H9 (cell line): ENCODE results near the gene GRB2. TPM values are rescaled to one million over a fixed set of nuclear protein-coding genes. Genes with fewer than 3 reads are reported as not detected.

Experiments
- DNase-seq: peaks from one replicate; pipeline ENCODE4 v3.0.0-alpha.2; 2017
- H2AFZ ChIP-seq: one replicate; pipeline ENCODE4 v1.6.1; 2013; ENCODE audit warnings: mild to moderate bottlenecking, low read length, control low read depth, moderate library complexity
- H2AK5ac ChIP-seq: 2 replicates; pipeline ENCODE4 v1.6.1; 2013; ENCODE audit warnings: low read length, control low read depth, mixed read lengths; ENCODE audit not compliant: insufficient read length
- H2BK120ac ChIP-seq: one replicate; pipeline ENCODE4 v1.6.1; 2013; ENCODE audit warnings: low read depth, mild to moderate bottlenecking, low read length, control low read depth, inconsistent platforms; ENCODE audit not compliant: poor library complexity, severe bottlenecking
- H2BK12ac ChIP-seq: 2 replicates; pipeline ENCODE4 v1.6.1; 2013; ENCODE audit warnings: low read length, control low read depth, mixed read lengths, low read depth; ENCODE audit not compliant: insufficient read length
- H2BK15ac ChIP-seq: 2 replicates; pipeline ENCODE4 v1.6.1; 2013; ENCODE audit warnings: low read depth, low read length, control low read depth
- H2BK20ac ChIP-seq: one replicate; pipeline ENCODE4 v1.6.1; 2013; ENCODE audit warnings: low read depth, mild to moderate bottlenecking, low read length, control low read depth, inconsistent platforms; ENCODE audit not compliant: poor library complexity, severe bottlenecking
- H2BK5ac ChIP-seq: 2 replicates; pipeline ENCODE4 v1.6.1; 2013; ENCODE audit warnings: low read length, control low read depth, mixed read lengths; ENCODE audit not compliant: insufficient read length
- H3K14ac ChIP-seq: 2 replicates; pipeline ENCODE4 v1.6.1; 2013; ENCODE audit warnings: low read length, control low read depth; ENCODE audit not compliant: insufficient read depth
- H3K18ac ChIP-seq: 2 replicates; pipeline ENCODE4 v1.6.1; 2013; ENCODE audit warnings: low read depth, mild to moderate bottlenecking, mixed read lengths, low read length, control low read depth; ENCODE audit not compliant: insufficient read length
- H3K23ac ChIP-seq: 2 replicates; pipeline ENCODE4 v1.6.1; 2013; ENCODE audit warnings: low read length, control low read depth, mixed read lengths, low read depth; ENCODE audit not compliant: insufficient read length
- H3K23me2 ChIP-seq: 2 replicates; pipeline ENCODE4 v1.6.1; 2013; ENCODE audit warnings: low read depth, mild to moderate bottlenecking, mixed read lengths, low read length, control low read depth; ENCODE audit not compliant: insufficient read length, poor library complexity, severe bottlenecking
- H3K27ac ChIP-seq: 2 replicates; pipeline ENCODE4 v1.5.1; 2013; ENCODE audit warnings: low read length, control low read depth, mixed read lengths, low read depth; ENCODE audit not compliant: insufficient read length
- H3K27me3 ChIP-seq: 2 replicates; pipeline ENCODE4 v1.6.1; 2013; ENCODE audit warnings: low read length, control low read depth, inconsistent platforms; ENCODE audit not compliant: insufficient read depth
- H3K4ac ChIP-seq: 2 replicates; pipeline ENCODE4 v1.6.1; 2013; ENCODE audit warnings: low read depth, mild to moderate bottlenecking, control low read depth, inconsistent platforms, low read length, moderate library complexity
- H3K4me1 ChIP-seq: 2 replicates; pipeline ENCODE4 v1.6.1; 2013; ENCODE audit warnings: low read length, control low read depth, inconsistent platforms; ENCODE audit not compliant: insufficient read depth
- H3K4me2 ChIP-seq: 2 replicates; pipeline ENCODE4 v1.6.1; 2013; ENCODE audit warnings: low read length, control low read depth, mixed read lengths; ENCODE audit not compliant: insufficient read length, insufficient read depth
- H3K56ac ChIP-seq: 2 replicates; pipeline ENCODE4 v1.6.1; 2013; ENCODE audit warnings: low read depth, mild to moderate bottlenecking, mixed read lengths, low read length, control low read depth; ENCODE audit not compliant: insufficient read length
- H3K79me1 ChIP-seq: 2 replicates; pipeline ENCODE4 v1.6.1; 2013; ENCODE audit warnings: low read depth, mild to moderate bottlenecking, moderate library complexity, low read length, control low read depth, inconsistent platforms; ENCODE audit not compliant: insufficient read depth, poor library complexity, severe bottlenecking
- H3K79me2 ChIP-seq: 2 replicates; pipeline ENCODE4 v1.6.1; 2013; ENCODE audit warnings: low read length, control low read depth, inconsistent platforms; ENCODE audit not compliant: insufficient read depth
- H3K9ac ChIP-seq: 2 replicates; pipeline ENCODE4 v1.6.1; 2013; ENCODE audit warnings: low read length, control low read depth, mixed read lengths; ENCODE audit not compliant: insufficient read length; ENCODE audit errors: extremely low read depth
- H3K9me3 ChIP-seq: one replicate; pipeline ENCODE4 v1.6.1; 2013; ENCODE audit warnings: low read depth, low read length, inconsistent platforms; ENCODE audit not compliant: control insufficient read depth
- H3T11ph ChIP-seq: one replicate; pipeline ENCODE4 v1.6.1; 2013; ENCODE audit warnings: mild to moderate bottlenecking, low read length, control low read depth, inconsistent platforms
- H4K20me1 ChIP-seq: one replicate; pipeline ENCODE4 v1.6.1; 2013; ENCODE audit not compliant: control insufficient read depth, insufficient read length, insufficient read depth
- H4K5ac ChIP-seq: 2 replicates; pipeline ENCODE4 v1.6.1; 2013; ENCODE audit warnings: low read depth, mild to moderate bottlenecking, mixed read lengths, low read length, control low read depth; ENCODE audit not compliant: insufficient read length
- H4K8ac ChIP-seq: replicated peaks from 2 replicates; pipeline ENCODE4 v1.6.1; 2013; ENCODE audit warnings: low read length, control low read depth, mixed read lengths, low read depth; ENCODE audit not compliant: insufficient read length
- H4K91ac ChIP-seq: 2 replicates; pipeline ENCODE4 v1.6.1; 2013; ENCODE audit warnings: low read depth, mild to moderate bottlenecking, moderate library complexity, mixed read lengths, low read length, control low read depth; ENCODE audit not compliant: insufficient read length
- H3K27ac Mint-ChIP-seq, 3 experiments: 2 replicates in 2 of 3; 3 replicates in 1 of 3; pipeline ENCODE4 v1.8.0; 2020 to 2021; ENCODE audit warnings: mixed read lengths in 3 of 3, mild to moderate bottlenecking in 1 of 3, moderate library complexity in 1 of 3
- H3K27me3 Mint-ChIP-seq: 2 replicates; pipeline ENCODE4 v1.8.0; 2021; ENCODE audit warnings: low read depth, mild to moderate bottlenecking, moderate library complexity, mixed read lengths
- H3K36me3 Mint-ChIP-seq, 3 experiments: 2 replicates in 2 of 3; 3 replicates in 1 of 3; pipeline ENCODE4 v1.8.0; 2020 to 2021; ENCODE audit warnings: low read depth in 3 of 3, mixed read lengths in 3 of 3; ENCODE audit not compliant: insufficient read depth in 1 of 3
- H3K4me1 Mint-ChIP-seq, 2 experiments: 2 replicates each; pipeline ENCODE4 v1.8.0; 2020; ENCODE audit warnings: mixed read lengths in 2 of 2
- H3K4me3 Mint-ChIP-seq, 2 experiments: 2 replicates in 1 of 2; 3 replicates in 1 of 2; pipeline ENCODE4 v1.8.0; 2020 to 2021; ENCODE audit warnings: mild to moderate bottlenecking in 2 of 2, mixed read lengths in 2 of 2, moderate library complexity in 1 of 2
- H3K9me3 Mint-ChIP-seq, 2 experiments: 2 replicates in 1 of 2; 3 replicates in 1 of 2; pipeline ENCODE4 v1.8.0; 2020; ENCODE audit warnings: mild to moderate bottlenecking in 2 of 2, mixed read lengths in 2 of 2, moderate library complexity in 1 of 2
- WGBS: extraction: QIAGEN DNeasy Blood & Tissue Kit; methylation state at CpG from one replicate; pipeline ENCODE4 v1.1.7; 2013; ENCODE audit warnings: missing lambda C conversion rate, low lambda C conversion rate, mixed read lengths; ENCODE audit not compliant: insufficient read length; ENCODE audit errors: extremely low coverage; 5-methylcytosine and 5-hydroxymethylcytosine counted together
- total RNA-seq: library from RNA; stranded (reverse); gene quantifications from 2 replicates; pipeline ENCODE4 v1.2.1, GENCODE V29; 2021
- TF ChIP-seq, protein P1 (sequence below): fragments of 200-600 bp; sonication (generic); conservative IDR thresholded peaks from 3 replicates; pipeline ENCODE4 v1.8.0; 2021; ENCODE audit warnings: antibody characterized with exemption, mild to moderate bottlenecking

The GRB2 gene
- total RNA-seq, 1 experiment from 2014 or later: 91.7 TPM

DNA sequence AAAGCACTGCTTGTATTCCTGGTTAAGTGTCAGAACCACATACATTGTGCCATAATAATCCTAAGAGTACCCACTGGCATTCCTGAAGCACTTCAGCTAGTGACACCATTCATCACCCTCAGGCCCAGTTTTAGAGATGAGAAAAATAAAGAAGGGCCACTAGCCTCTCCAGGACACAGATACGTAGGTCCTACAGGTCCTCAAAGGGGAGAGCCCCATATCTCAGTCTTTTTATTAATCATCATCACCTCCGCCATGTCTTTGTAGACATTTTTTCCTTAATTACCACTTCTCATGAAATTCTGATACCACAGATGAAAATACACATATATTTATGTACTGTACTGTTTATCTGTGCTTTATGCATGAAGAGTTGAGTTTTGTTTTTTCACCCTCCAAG, 43.5 kb downstream of the GRB2 start:
- H3K4me1 ChIP-seq: no peaks in the 10 kb centered on the region
- H3K9me3 ChIP-seq: no peaks in the 10 kb centered on the region
- H3K27ac ChIP-seq: no peak overlapping the region
- no peaks in the 10 kb centered on the region for H3K27me3 ChIP-seq
- H3K27me3 Mint-ChIP-seq: no peaks in the 10 kb centered on the region
- no peak overlapping the region for H4K8ac ChIP-seq
- H3K9me3 Mint-ChIP-seq: no peaks in the 10 kb centered on the region
- H3K4me3 Mint-ChIP-seq: no peak overlapping the region
- no peak overlapping the region for H3K14ac ChIP-seq
- peak overlapping the region in 1 of 3 experiments; percentile 45; a peak in 2 of 7 replicates for H3K27ac Mint-ChIP-seq
- H3K4me2 ChIP-seq: no peak overlapping the region
- no peak overlapping the region for H2AFZ ChIP-seq
- TF ChIP-seq, protein P1, sequence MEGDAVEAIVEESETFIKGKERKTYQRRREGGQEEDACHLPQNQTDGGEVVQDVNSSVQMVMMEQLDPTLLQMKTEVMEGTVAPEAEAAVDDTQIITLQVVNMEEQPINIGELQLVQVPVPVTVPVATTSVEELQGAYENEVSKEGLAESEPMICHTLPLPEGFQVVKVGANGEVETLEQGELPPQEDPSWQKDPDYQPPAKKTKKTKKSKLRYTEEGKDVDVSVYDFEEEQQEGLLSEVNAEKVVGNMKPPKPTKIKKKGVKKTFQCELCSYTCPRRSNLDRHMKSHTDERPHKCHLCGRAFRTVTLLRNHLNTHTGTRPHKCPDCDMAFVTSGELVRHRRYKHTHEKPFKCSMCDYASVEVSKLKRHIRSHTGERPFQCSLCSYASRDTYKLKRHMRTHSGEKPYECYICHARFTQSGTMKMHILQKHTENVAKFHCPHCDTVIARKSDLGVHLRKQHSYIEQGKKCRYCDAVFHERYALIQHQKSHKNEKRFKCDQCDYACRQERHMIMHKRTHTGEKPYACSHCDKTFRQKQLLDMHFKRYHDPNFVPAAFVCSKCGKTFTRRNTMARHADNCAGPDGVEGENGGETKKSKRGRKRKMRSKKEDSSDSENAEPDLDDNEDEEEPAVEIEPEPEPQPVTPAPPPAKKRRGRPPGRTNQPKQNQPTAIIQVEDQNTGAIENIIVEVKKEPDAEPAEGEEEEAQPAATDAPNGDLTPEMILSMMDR: no peak
- no peak overlapping the region for H2BK5ac ChIP-seq
- H3K18ac ChIP-seq: no peak overlapping the region
- no peak overlapping the region for H2BK20ac ChIP-seq
- H2AK5ac ChIP-seq: no peak overlapping the region
- H4K91ac ChIP-seq: no peak overlapping the region
- H3K79me1 ChIP-seq: peaks cover under 1% of the 10 kb centered on the region
- H4K5ac ChIP-seq: no peak overlapping the region
- H2BK120ac ChIP-seq: no peak overlapping the region
- H2BK12ac ChIP-seq: no peak overlapping the region
- no peaks in the 10 kb centered on the region for H3K23me2 ChIP-seq
- peaks cover 7% of the 10 kb centered on the region; the same call in 1 of the 2 replicates for H3K79me2 ChIP-seq
- H3K36me3 Mint-ChIP-seq: peaks cover 0 to under 1% (median 0%) of the 10 kb centered on the region in 3 experiments; a peak in 2 of 7 replicates
- no peak overlapping the region for H3K4ac ChIP-seq
- H3K23ac ChIP-seq: no peak overlapping the region
- H3T11ph ChIP-seq: no peak overlapping the region
- DNase-seq: no peak
- peaks cover 15 to 18% of the 10 kb centered on the region in 2 experiments for H3K4me1 Mint-ChIP-seq
- no peaks in the 10 kb centered on the region for H4K20me1 ChIP-seq
- no CpG with 5 or more reads among the region's 2 CpGs for WGBS
- no peak overlapping the region for H2BK15ac ChIP-seq
- H3K56ac ChIP-seq: no peak overlapping the region
- H3K9ac ChIP-seq: no peak overlapping the region
